Dedifferentiated amniotic fluid mesenchymal stem cell (primary cell): ENCODE data around the gene MYBBP1A.
"Not testable (repeated sequence)": the region's sequence is repeated elsewhere in the genome, so short reads cannot be mapped to it uniquely, and the experiment has no call there.

Experiments used
- DNase-seq: peaks from one replicate; pipeline ENCODE4 v3.0.0-alpha.2; 2016; ENCODE audit errors: extremely low spot score

Gene MYBBP1A

DNA sequence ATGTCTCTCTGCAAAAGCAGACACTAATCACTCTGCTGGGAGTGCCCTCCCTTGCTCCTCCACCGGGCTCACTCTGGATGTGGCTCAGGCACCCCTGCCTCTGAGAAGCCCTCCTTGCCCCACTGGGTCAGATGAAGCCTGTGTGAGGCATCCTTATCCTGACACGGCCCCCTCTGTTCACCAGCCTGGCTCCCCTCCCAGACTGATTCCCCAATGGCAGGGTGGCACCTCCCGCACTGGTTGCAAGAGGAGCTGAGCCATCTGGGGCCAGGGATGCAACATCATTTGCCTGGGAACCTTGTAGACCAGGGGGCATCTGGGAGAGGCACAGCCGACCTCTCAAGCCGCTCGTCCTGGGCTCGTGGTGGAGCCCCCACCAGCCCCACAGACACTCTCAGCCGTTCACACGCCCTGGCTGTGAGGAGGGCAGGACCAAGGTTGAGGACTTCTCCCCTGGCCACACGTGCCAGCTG lies 35.8 kb upstream of the MYBBP1A start:
- no peak for DNase-seq

DNA sequence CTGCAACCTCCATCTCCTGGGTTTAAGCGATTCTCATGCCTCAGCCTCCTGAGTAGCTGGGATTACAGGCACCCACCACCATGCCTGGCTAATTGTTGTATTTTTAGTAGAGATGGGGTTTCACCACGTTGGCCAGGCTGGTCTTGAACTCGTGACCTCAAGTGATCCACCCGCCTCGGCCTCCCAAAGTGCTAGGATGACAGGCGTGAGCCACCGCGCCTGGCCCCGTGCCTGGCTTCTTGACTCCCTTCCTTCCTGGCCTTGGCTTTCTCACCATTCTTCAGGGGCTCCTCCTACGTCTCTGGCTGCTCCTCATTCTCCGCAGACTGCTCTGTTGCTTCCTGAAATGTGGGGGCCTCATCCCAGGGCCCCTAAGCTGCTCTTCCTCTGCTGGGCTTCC lies 34.9 kb upstream of the MYBBP1A start:
- DNase-seq = not testable (repeated sequence)

DNA sequence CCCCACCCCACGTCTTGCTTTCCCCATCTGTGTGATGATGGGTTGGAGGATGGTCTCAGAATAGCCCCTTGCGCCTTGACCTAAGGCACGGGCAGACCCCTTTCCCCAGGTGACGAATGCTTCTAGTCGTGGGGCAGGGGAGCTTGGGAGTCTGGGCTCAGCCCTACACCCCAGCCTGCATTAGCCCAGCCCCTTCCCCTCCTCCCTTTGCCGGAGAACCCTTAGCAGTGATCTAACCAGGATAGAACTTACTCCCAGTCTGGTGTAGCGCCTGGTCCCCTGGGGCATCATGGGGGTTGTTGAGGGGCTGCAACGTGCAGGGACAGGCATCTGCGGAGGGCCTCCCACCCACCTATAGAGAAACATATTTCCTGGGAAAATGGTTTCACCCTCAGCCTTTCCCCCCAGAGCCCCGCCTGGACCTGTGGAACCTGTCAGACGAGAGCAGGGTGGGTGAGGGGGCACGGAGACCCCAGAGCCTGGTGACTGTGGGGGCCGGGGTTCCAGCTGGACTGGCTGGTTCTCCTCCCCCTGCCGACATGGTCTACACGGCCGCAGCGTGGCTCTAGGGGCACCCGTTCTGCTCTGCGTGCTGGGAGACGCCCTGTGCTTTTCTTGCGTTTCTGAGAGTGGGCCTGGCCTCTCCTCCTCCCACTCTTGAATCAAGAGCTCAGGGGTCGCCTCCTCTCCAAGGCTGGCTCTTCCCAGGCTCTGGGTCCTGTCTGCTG lies 33.9 kb upstream of the MYBBP1A start:
- DNase-seq = no peak

DNA sequence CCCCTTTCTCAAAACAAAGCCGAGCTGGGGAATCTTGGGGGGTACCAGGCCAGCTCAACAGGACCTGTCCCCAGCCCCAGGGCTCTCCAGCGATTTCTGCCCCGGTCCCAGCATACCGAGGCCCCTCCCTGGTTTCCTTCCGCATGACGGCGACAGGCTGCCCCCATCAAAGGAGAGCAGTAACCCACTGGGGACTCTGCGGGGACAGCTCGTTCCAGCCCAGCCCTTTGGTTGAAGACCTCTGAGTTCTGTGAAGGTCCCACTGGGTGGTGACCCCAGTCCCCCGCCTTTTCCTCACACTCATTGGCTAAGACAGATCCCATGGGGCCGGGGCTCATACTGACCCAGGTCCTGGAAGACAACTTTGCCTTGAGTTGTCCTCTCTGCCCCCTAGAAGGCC lies 33.2 kb upstream of the MYBBP1A start:
- no peak for DNase-seq

DNA sequence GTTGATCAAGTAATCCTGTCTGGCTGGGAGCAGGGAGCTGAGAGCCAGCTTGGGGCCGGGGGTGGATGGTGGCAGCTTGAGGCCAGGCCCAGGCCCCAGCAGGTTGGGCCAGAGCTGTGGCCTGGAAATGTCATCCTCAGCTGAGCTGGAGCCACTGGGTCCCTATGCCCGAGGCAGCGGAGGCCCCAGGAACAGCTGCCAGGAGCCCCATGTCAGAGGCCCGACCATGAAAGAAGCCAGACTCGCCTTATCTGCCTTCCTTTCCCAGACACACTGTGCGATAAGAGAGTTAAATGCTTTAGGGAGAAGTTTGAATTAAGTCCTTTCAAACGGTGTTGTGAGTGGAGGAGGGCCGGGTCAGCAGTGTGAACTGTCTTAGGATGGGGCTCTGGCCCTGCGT lies 32.6 kb upstream of the MYBBP1A start:
- no peak for DNase-seq

DNA sequence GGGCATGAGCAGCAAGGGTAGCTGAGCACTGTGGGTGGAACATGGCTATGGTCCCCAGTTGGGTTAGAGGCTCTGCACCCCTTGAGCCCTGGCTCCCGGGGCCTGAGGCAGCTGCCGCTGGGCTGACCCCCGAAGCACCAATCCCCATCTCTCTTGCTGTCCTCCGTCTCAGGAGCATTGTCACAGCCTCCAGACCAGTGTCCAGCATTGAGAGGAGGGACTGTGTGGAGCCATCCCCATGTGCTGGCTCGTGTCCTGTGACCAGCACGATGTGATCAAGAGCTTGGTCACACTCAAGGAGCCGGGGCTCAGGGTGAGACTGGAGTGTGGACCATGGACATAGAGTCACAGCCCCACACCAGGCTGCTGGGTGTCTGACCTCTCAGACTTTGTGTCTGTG lies 32.0 kb upstream of the MYBBP1A start:
- no peak for DNase-seq

DNA sequence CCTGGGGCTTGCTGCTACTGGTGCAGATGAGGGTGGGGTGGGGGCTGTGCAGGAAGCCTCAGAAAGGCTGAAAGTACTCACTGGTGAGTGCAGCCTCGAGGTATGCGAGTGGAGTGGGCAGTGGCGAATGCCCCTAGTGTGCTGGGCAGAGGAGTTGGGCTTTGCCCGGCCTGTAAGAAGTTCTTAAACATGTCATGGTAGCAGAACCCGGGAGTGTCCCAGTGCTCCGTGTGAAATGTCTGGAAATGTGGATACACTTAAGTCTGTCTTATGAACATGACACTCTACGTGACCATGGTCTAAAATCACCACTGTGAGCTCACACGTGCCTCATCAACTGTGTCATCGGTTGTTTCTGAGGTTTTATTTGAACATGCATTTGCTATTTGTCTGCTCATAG lies 30.9 kb upstream of the MYBBP1A start:
- no peak for DNase-seq

DNA sequence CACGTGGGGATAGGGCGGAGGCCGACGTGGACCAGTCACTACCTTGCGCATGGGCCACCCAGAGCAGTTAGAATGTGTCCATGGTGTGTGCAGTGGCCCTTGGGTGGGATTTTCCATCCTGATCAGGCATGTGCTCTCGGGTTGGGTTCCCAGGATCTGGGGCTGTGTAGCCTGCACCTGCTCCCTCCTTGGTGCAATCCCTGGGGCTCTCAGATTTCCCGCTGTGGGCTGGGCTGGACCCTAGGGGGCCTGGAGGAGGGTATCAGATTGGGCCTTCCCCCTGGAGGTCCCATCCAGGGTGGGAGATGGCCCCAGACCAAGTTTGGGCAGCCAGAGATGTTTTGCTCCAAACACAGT lies 30.4 kb upstream of the MYBBP1A start:
- DNase-seq = no peak

DNA sequence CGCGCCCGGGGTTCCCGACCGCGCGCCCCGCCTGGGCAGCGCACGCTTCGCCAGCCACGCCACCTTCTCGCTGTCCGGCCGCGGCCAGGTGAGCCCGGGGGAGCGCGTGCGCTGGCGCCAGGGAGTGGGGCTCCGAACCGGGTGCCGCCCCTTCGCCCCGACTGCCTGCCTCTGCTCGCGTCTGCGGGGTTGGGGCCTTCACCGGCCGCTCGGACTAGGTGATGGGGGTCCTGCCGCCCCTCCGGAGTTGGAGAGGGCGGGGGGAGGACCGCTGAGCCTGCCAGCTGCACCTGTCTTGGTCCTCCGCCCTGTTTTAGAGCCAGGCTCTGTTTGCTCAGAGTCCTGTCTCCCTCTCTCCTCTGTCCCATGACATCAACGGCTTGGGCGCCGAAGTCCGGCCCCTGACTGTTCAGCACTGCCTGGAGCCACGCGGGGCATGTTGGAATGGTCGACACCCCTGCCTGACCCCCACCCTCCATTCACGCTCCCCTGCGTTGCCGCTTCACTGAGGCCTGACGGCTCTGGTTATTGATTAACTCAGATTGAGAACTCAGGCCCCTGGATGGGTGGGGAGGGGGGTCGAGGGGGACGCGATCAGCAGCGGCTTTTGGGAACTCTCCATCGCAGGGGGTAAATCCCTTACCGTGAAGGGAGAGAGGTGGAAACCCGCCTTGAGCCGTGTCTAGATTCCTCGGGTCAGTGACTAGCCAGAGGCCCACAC lies 29.9 kb upstream of the MYBBP1A start:
- DNase-seq = no peak

DNA sequence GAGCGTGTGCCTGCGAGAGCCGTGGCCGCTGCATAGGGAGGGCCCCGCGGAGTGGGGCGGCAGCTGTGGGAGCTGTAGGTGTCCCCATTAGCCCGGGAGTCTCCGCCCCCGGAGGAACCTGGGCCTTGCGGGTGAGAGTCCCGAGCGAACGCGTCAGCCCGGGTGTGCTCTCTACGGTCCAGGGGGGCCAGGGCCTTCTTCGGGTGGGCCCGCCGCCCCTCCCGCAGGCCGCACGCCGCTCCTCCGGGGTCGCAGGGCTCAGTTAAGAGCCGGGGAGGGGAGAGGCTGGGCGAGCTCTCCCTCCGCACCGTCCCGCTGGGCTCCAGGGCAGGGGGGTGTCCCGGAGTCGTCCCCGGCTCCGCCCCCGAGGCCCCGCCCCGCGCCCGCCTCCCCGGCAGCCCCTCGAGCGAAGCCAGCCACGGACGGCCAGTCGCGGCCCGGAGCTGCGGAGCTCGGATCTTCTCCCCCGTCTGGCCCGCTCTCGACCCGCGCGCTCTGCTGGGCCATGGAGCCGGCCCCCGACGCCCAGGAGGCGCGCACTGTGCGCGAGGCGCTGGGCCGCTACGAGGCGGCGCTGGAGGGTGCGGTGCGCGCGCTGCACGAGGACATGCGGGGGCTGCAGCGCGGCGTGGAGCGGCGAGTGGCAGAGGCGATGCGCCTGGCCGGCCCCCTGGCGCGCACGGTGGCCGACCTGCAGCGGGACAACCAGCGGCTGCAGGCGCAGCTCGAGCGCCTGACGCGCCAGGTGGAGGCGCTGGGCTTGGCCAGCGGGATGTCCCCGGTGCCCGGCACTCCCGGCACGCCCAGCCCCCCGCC lies 29.1 kb upstream of the MYBBP1A start, which contains the start of gene SMTNL2:
Gene SMTNL2, plus strand, starts transcription at position 429 of the 816 bp plus-strand sequence. Its CDS starts 77 bp downstream, at position 506.
- DNase-seq = no peak

DNA sequence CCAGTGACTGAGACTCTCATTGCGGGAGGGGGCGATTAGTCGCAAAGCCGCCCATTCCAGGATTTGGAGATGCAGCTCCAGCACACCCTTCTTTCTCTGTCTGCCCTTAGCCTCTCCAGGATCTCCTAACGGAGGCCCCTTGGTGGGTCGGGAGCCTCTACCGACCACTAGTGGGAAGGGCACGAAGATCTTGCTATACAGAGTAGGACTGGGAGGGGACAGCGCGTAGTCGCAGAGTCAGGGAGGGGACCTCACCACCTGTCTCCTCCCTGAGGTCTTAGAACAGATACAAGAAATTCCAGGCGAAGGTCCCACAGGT lies 28.6 kb upstream of the MYBBP1A start:
- no peak for DNase-seq

DNA sequence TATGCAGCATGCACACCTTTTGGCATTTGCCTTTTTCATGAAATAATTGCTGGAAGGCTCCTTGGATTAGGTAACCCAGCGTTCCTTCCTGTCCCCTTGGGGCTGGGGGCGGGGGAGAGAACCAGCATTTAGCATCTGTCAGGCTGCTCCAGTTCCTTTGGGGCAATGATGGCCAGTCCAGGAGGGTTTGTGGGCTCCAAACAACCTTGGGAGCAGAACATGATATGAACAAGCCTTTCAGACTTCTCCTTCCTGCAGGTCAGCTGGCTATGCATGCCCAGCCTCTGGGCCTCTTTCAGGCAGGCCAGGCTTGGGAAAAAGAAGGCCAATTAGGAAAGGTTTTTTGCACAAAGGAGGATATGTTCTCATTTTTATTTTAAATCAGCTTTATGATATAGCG lies 28.0 kb upstream of the MYBBP1A start:
- DNase-seq = no peak

DNA sequence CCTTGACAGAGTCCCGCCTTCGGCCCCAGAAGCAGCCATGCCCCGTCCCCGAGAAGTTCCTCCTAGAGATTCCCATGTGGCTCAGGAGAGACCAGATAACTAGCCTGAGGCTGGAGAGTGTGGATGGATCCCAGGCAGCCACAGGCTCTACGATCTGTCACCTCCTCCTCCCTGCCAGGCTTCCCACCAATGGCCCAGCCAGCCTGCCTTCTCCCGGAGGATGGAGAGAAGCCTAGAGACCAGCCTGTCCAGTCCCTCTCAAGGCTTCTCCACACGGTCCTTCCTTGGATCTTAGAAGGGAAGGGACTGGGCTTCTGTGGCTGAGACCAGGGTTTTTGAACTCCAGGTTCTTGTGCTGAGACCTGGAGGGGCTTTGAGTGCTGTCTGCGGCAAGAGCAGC lies 27.5 kb upstream of the MYBBP1A start:
- DNase-seq = no peak

DNA sequence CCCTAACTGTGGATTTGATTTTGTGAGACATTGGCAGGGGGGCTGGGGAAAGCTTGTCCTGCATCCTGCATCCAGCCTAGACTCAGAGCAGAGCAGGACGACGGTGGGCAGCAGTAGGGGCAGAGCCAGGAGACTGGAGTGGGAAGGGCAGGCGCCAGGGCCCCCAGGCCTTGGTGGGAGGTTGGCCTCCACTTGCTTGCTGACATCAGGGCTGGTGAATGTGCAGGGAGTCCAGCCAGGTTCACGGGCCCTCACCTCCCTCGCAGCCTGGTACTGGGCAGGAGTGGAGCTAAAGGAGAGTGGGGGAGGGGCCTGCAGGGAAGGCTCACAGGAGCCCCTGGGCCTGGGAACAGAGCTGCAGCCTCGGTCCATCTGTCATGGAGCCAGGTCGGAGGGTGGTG lies 26.9 kb upstream of the MYBBP1A start:
- DNase-seq = no peak

DNA sequence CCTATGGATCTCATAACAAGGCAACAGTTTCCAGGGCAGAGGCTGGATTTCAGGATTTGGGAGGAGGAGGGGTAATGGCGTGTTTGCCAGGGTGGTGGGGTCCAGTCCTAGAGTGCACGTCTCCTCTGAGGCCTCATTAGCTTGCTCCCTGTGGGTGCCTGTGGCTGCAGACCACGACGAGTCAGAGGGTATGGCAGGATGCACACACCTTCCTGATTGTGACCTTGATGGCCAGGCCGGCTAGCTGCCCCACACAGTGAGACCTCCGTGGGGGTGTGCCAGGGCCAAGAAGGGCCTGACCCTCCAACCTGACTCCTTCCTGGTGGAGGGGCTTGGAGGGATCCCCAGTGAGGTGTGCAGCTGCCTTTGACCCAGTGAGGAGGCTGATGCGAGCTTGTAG lies 25.1 kb upstream of the MYBBP1A start:
- no peak for DNase-seq

DNA sequence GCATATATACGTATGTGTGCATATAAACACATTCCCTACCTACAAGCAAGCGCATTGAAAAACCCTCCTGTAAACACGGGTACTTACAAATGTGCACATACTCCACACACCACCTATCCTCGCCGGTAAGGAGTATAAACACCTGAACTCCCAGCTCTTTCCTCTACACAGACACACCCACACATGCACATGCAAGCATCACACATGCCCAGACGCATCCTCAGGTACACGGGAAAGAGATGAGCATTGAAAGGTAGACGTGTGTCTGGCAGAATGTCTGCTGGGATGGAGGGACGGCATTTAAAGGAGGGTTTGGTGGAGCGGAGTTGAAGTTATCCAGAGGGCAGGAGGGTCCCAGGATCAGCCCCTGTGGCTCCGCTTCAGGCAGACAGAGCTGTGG lies 24.5 kb upstream of the MYBBP1A start:
- no peak for DNase-seq

DNA sequence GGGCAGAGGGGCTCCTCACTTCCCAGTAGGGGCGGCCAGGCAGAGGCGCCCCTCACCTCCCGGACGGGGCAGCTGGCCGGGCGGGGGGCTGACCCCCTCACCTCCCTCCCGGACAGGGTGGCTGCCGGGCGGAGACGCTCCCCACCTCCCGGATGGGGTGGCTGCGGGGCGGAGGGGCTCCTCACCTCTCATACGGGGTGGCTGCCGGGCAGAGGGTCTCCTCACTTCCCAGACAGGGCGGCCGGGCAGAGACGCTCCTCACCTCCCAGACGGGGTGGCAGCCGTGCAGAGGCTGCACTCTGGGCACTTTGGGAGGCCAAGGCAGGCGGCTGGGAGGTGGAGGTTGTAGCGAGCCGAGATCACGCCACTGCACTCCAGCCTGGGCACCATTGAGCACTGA lies 23.2 kb upstream of the MYBBP1A start:
- not testable (repeated sequence) for DNase-seq

DNA sequence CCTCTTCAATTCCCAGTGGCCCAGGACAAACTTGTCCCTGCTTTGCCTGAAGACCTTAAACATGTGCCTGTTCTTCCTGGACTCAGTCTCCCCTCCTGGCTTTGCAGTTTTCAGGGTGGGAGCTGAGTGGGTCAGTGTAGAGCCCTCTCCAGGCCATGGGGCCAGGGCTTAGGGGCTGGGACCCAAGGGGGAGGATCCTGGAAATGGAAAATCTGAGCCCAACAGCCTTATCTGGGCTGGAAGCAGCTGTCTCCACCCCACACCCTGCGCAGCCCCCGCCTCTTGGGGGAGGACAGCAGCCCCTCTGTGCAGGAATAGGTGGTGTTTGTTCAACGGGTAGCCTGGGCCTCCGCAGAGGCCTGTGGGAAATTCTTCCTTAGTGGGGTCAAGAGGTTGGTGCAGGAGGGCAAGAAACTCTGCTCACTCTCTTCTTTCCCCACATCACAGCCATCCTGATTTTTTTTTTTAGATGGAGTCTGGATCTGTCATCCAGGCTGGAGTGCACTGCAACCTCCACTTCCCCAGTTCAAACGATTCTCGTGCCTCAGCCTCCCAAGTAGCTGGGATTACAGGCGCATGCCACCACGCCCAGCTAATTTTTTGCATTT lies 22.3 kb upstream of the MYBBP1A start:
- DNase-seq = no peak

DNA sequence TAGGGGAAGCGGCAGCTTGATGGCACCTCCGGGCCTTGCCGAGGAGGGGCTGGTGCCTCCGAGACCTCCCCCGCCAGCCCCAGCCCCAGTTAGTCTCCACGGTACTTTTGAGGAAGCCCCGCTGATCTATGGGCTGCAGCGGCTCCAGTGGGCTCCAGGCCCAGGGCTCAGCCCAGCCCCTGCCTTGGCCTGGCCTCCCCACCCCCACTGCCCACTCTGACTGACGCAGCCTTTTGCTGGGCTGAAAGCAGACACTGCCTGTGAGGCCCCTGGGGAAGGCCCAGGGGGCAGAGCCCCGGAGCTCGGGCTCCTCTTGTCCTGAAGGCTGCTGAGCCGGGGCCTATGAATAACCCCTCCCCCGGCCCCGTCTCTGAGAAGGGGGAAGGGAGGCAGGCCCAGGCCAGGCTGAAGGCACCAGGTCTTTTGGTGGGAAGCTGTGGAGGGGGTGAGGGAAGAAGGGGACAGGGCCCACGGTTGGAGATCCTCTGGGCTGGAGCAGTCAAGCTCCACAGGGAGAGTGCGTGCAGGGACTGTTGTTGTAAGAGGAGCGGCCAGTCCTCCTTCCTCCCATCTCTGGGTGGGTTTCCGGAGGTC lies 21.6 kb upstream of the MYBBP1A start:
- DNase-seq = no peak

DNA sequence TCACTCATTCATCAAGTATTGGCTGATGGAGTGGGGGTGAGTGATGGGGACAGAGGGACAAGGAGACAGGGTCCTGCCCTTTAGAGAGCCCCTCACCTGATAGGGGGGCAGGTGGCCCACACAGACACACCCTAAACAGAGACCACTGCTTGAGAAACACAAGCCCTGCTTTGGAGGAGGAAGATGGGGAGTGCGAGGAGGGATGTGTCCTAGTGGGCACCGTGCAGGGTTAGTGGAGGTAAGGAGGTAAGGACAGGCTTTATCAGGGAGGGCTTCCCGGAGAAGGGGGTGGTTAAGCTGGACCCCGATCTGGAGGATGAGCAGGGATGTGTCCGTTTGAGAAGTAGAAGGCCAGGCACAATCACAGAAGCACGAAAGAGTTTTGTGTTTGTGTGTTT lies 21.0 kb upstream of the MYBBP1A start:
- no peak for DNase-seq

DNA sequence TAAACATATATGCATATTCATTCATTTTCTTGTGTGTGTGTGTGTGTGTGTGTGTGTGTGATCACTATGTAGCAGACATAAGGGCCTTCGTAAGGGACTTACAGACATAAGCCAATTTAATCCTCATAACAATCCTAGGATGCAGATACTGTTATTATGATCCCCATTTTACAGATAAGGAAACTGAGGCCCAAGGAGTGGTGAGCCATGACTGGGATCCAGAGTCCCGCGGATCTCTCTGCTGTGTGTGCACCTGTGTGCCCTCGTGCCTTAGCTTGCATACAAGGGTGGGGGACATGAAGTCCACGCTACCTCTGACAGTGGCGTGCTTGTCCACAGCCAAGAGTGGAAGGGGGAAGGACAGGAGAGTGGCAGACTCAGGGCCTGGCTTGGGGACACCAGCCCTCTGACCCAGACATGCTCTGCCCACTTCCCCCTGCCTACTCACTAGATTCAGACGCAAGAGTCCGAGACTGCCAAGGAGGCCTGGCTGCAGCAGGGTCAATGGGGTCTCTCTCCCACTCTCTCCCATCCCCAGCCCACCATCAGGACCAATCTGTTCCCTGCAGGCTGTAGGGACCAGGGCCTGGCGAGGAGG lies 19.4 kb upstream of the MYBBP1A start:
- DNase-seq = no peak

DNA sequence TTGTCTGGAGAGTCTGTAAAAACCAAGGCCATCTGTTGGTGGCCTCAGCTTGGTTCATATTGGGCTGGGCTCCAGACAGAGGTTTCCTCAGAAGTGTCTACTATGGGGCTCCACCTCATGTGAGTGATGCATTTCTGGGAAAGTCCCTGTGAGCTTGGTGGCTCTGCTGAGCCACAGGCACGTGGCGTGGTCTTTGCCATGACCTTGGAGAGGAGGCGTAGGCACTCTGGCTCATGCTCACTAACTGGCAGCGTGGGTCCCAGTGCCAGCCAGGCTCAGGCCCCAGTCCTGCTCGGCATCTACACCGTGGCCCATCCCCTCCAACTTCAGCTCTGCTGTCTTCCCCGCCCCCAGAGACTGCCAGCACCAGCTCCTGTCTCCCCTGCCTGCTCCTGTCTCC lies 18.5 kb upstream of the MYBBP1A start:
- no peak for DNase-seq
